A549 (cell line): Measurements from ENCODE around the gene NR3C2. TPM values are rescaled to one million over a fixed set of nuclear protein-coding genes. Genes with fewer than 3 reads are reported as not detected.

Experiments used
- ATAC-seq, 2 experiments: fragments of 200-7000 bp in 1 of 2; fragments of >200 bp in 1 of 2; cut with Nextera tagmentation in 1 of 2; cut with Tn5 transposase in 1 of 2; 3 replicates each; pipeline versions ENCODE4 v1.8.0 to v1.9.1; 2018 to 2020; ENCODE audit warnings: mild to moderate bottlenecking in 1 of 2, moderate library complexity in 1 of 2
- CTCF ChIA-PET: fragments of 300-600 bp; sonication (Branson Sonifier 250); formaldehyde crosslinking; extraction: SDS; loops from one replicate; lab custom pipeline; 2021; ENCODE audit warnings: antibody characterized with exemption, inconsistent platforms; lab: Yijun Ruan, JAX
- POLR2A ChIA-PET: fragments of 350-600 bp; formaldehyde crosslinking; extraction: SDS; loops from one replicate; lab custom pipeline; 2021; ENCODE audit warnings: antibody characterized with exemption, inconsistent platforms; lab: Yijun Ruan, JAX
- DNase-seq, 2 experiments: peaks; one replicate each; pipeline versions ENCODE4 v3.0.0 to v3.0.0-alpha.2; 2011 to 2016; ENCODE audit warnings: low read depth in 1 of 2, low spot score in 1 of 2
- FAIRE-seq: peaks from 2 replicates; lab custom pipeline; 2011; peaks lifted over from hg19 to GRCh38; lab: Jason Lieb, UNC
- H3K27ac ChIP-seq, 2 experiments: fragments of >200 bp; sonication (Bioruptor Twin); formaldehyde crosslinking; 3 replicates each; pipeline ENCODE4 v1.5.1; 2016 to 2017
- H3K4me1 ChIP-seq: fragments of >200 bp; sonication (Bioruptor Twin); formaldehyde crosslinking; 3 replicates; pipeline ENCODE4 v1.6.1; 2016
- H3K4me2 ChIP-seq: fragments of >200 bp; sonication (Bioruptor Twin); formaldehyde crosslinking; 3 replicates; pipeline ENCODE4 v1.6.1; 2016
- H3K4me3 ChIP-seq: fragments of >200 bp; sonication (Bioruptor Twin); formaldehyde crosslinking; 3 replicates; pipeline ENCODE4 v1.5.1; 2016
- H3K9me3 ChIP-seq: fragments of >200 bp; sonication (Bioruptor Twin); formaldehyde crosslinking; 3 replicates; pipeline ENCODE4 v1.6.1; 2016
- ATOH8 ChIP-seq: fragments of 250-450 bp; sonication (Bioruptor Pico); IDR thresholded peaks from 2 replicates; pipeline ENCODE4 v1.5.0; 2020; ENCODE audit warnings: low read depth, mild to moderate bottlenecking, moderate library complexity
- BHLHE40 ChIP-seq: IDR thresholded peaks from 2 replicates; pipeline ENCODE4 v1.6.1; 2012; ENCODE audit warnings: low read depth, low read length, inconsistent platforms
- CBX2 ChIP-seq: fragments of 200-600 bp; sonication (generic); IDR thresholded peaks from 2 replicates; pipeline ENCODE4 v1.6.1; 2016; ENCODE audit warnings: low read depth, mild to moderate bottlenecking, borderline replicate concordance
- CBX8 ChIP-seq: fragments of 200-600 bp; sonication (generic); IDR thresholded peaks from 2 replicates; pipeline ENCODE4 v1.6.1; 2016
- CEBPB ChIP-seq, 2 experiments: fragments of >200 bp in 1 of 2; sonication (Bioruptor Twin) in 1 of 2; formaldehyde crosslinking in 1 of 2; IDR thresholded peaks; 2 replicates each; pipeline ENCODE4 v1.6.1; 2012 to 2016
- CHD4 ChIP-seq: fragments of 200-600 bp; sonication (generic); IDR thresholded peaks from 2 replicates; pipeline ENCODE4 v1.6.1; 2016; ENCODE audit warnings: antibody characterized with exemption, mild to moderate bottlenecking, borderline replicate concordance
- EHF ChIP-seq: fragments of 250-450 bp; sonication (Bioruptor Pico); IDR thresholded peaks from 2 replicates; pipeline ENCODE4 v1.5.0; 2020; ENCODE audit warnings: mild to moderate bottlenecking
- ELK1 ChIP-seq: fragments of 150-350 bp; IDR thresholded peaks from 2 replicates; pipeline ENCODE4 v1.6.1; 2014; ENCODE audit warnings: low read depth, mild to moderate bottlenecking, low read length
- ESRRA ChIP-seq: fragments of 150-350 bp; IDR thresholded peaks from 2 replicates; pipeline ENCODE4 v1.6.1; 2014; ENCODE audit warnings: mild to moderate bottlenecking, low read length, borderline replicate concordance
- FOXS1 ChIP-seq: fragments of 250-450 bp; sonication (Bioruptor Pico); IDR thresholded peaks from 2 replicates; pipeline ENCODE4 v1.5.0; 2020; ENCODE audit warnings: mild to moderate bottlenecking, moderate library complexity
- GATA3 ChIP-seq: IDR thresholded peaks from 2 replicates; pipeline ENCODE4 v1.6.1; 2012; ENCODE audit warnings: borderline replicate concordance
- HES2 ChIP-seq: fragments of >200 bp; sonication (Bioruptor Twin); formaldehyde crosslinking; IDR thresholded peaks from 2 replicates; pipeline ENCODE4 v1.6.1; 2016
- HOXB13 ChIP-seq: fragments of 250-450 bp; sonication (Bioruptor Pico); IDR thresholded peaks from 2 replicates; pipeline ENCODE4 v1.5.0; 2020; ENCODE audit warnings: low read depth, mild to moderate bottlenecking, moderate library complexity
- HOXB5 ChIP-seq: fragments of 250-450 bp; sonication (Bioruptor Pico); IDR thresholded peaks from 2 replicates; pipeline ENCODE4 v1.5.0; 2020; ENCODE audit warnings: mild to moderate bottlenecking, moderate library complexity
- JUN ChIP-seq, 2 experiments: fragments of >200 bp; sonication (Bioruptor Twin); formaldehyde crosslinking; IDR thresholded peaks; 2 replicates in 1 of 2; 3 replicates in 1 of 2; pipeline ENCODE4 v1.6.1; 2016 to 2017
- JUNB ChIP-seq: fragments of >200 bp; sonication (Bioruptor Twin); formaldehyde crosslinking; IDR thresholded peaks from 2 replicates; pipeline ENCODE4 v1.6.1; 2016
- KDM5A ChIP-seq: fragments of 200-600 bp; sonication (generic); IDR thresholded peaks from 2 replicates; pipeline ENCODE4 v1.6.1; 2016; ENCODE audit warnings: antibody characterized with exemption, mild to moderate bottlenecking
- MAFK ChIP-seq: fragments of 450-650 bp; IDR thresholded peaks from 2 replicates; pipeline ENCODE4 v1.6.1; 2014; ENCODE audit not compliant: partially characterized antibody
- NFE2L2 ChIP-seq: fragments of 150-350 bp; conservative IDR thresholded peaks from 2 replicates; pipeline ENCODE4 v1.6.1; 2014; ENCODE audit warnings: low read length
- NR3C1 ChIP-seq: fragments of >200 bp; sonication (Bioruptor Twin); formaldehyde crosslinking; IDR thresholded peaks from 3 replicates; pipeline ENCODE4 v1.6.1; 2017
- PHF8 ChIP-seq: fragments of 200-600 bp; sonication (generic); IDR thresholded peaks from 2 replicates; pipeline ENCODE4 v1.6.1; 2016; ENCODE audit warnings: low read depth, mild to moderate bottlenecking, antibody characterized with exemption, moderate library complexity, borderline replicate concordance
- RAD21 ChIP-seq, 2 experiments: fragments of >200 bp in 1 of 2; sonication (Bioruptor Twin) in 1 of 2; formaldehyde crosslinking in 1 of 2; IDR thresholded peaks in 1 of 2; conservative IDR thresholded peaks in 1 of 2; 2 replicates in 1 of 2; 3 replicates in 1 of 2; pipeline ENCODE4 v1.6.1; 2012 to 2018; ENCODE audit warnings: inconsistent platforms in 1 of 2
- RCOR1 ChIP-seq: fragments of 150-350 bp; IDR thresholded peaks from 2 replicates; pipeline ENCODE4 v1.6.1; 2014; ENCODE audit warnings: antibody characterized with exemption, low read length, low read depth
- RFX5 ChIP-seq: fragments of 450-650 bp; IDR thresholded peaks from 2 replicates; pipeline ENCODE4 v1.7.1; 2014; ENCODE audit warnings: antibody characterized with exemption, mild to moderate bottlenecking, moderate library complexity
- RNF2 ChIP-seq: fragments of 200-600 bp; sonication (generic); IDR thresholded peaks from 2 replicates; pipeline ENCODE4 v1.6.1; 2016; ENCODE audit warnings: low read depth, mild to moderate bottlenecking, antibody characterized with exemption, moderate library complexity, borderline replicate concordance
- SREBF2 ChIP-seq: fragments of 450-650 bp; IDR thresholded peaks from 2 replicates; pipeline ENCODE4 v1.6.1; 2014; ENCODE audit warnings: mild to moderate bottlenecking, moderate library complexity
- ZFP36 ChIP-seq: fragments of 450-650 bp; IDR thresholded peaks from 2 replicates; pipeline ENCODE4 v1.6.1; 2014; ENCODE audit warnings: borderline replicate concordance; ENCODE audit not compliant: partially characterized antibody
- WGBS: methylation state at CpG from one replicate; pipeline ENCODE4 v1.1.6; 2017; ENCODE audit errors: missing lambda C conversion rate; 5-methylcytosine and 5-hydroxymethylcytosine counted together
- polyA plus RNA-seq, 4 experiments: library from polyadenylated mRNA; depleted of rRNA in 3 of 4; stranded (reverse); fragments of >200 nt; fragmentation: RNase III in 1 of 4; extraction: RNeasy Plus Mini Kit Qiagen cat#74134 plus additional on column Dnase treatment in 1 of 4; gene quantifications; 2 replicates in 3 of 4; 3 replicates in 1 of 4; pipeline ENCODE4 v1.2.3, GENCODE V29; 2011 to 2017
- TF ChIP-seq, protein P1 (sequence below): fragments of 200-600 bp; sonication (generic); IDR thresholded peaks from 2 replicates; pipeline ENCODE4 v1.6.1; 2016; ENCODE audit warnings: antibody characterized with exemption, mild to moderate bottlenecking, moderate library complexity

NR3C2 gene
- polyA plus RNA-seq, 2 of the 4 experiments (the other 2 are of a cell fraction) = 0.01 to 0.03 TPM

- no peak for TF ChIP-seq JUN (IDR thresholded peaks at IDR 0.05)
- no peak for TF ChIP-seq ELK1
- TF ChIP-seq CHD4 = no peak
- TF ChIP-seq NFE2L2 = no peak
- TF ChIP-seq EHF (CRISPR knock-in tag) = no peak
- TF ChIP-seq, protein P1, sequence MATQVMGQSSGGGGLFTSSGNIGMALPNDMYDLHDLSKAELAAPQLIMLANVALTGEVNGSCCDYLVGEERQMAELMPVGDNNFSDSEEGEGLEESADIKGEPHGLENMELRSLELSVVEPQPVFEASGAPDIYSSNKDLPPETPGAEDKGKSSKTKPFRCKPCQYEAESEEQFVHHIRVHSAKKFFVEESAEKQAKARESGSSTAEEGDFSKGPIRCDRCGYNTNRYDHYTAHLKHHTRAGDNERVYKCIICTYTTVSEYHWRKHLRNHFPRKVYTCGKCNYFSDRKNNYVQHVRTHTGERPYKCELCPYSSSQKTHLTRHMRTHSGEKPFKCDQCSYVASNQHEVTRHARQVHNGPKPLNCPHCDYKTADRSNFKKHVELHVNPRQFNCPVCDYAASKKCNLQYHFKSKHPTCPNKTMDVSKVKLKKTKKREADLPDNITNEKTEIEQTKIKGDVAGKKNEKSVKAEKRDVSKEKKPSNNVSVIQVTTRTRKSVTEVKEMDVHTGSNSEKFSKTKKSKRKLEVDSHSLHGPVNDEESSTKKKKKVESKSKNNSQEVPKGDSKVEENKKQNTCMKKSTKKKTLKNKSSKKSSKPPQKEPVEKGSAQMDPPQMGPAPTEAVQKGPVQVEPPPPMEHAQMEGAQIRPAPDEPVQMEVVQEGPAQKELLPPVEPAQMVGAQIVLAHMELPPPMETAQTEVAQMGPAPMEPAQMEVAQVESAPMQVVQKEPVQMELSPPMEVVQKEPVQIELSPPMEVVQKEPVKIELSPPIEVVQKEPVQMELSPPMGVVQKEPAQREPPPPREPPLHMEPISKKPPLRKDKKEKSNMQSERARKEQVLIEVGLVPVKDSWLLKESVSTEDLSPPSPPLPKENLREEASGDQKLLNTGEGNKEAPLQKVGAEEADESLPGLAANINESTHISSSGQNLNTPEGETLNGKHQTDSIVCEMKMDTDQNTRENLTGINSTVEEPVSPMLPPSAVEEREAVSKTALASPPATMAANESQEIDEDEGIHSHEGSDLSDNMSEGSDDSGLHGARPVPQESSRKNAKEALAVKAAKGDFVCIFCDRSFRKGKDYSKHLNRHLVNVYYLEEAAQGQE = no peak
- no peak for TF ChIP-seq CEBPB (IDR thresholded peaks at IDR 0.05)
- no peak for TF ChIP-seq BHLHE40
- TF ChIP-seq CBX2 = no peak
- TF ChIP-seq FOXS1 (CRISPR knock-in tag) = no peak
- TF ChIP-seq PHF8 = no peak
- no peak for TF ChIP-seq GATA3
- TF ChIP-seq RFX5 = no peak
- no peak for TF ChIP-seq RNF2
- TF ChIP-seq RCOR1 = no peak
- no peak for TF ChIP-seq HOXB5 (CRISPR knock-in tag)
- no peak for TF ChIP-seq SREBF2
- TF ChIP-seq MAFK = no peak
- TF ChIP-seq, all 56 proteins: peak for 0
- POLR2A ChIA-PET = no interaction called here
- H3K27ac ChIP-seq = no peak overlapping the region
- H3K4me1 ChIP-seq = no peaks in the 10 kb centered on the region
- ATAC-seq = no peak
- H3K4me3 ChIP-seq = no peak overlapping the region
- no peak for FAIRE-seq
- no peak for DNase-seq
- CTCF ChIA-PET = no interaction called here
- no peaks in the 10 kb centered on the region for H3K9me3 ChIP-seq
- H3K4me2 ChIP-seq = no peak overlapping the region
Observed at GRCh38 chr4:148366251-148366650, 76.0 kb downstream of the NR3C2 start.

- Histone ChIP-seq H3K9me3 (no peaks in the 10 kb centered on the region), H3K4me2 (no peak overlapping the region), H3K4me3 (no peak overlapping the region), H3K27ac (no peak overlapping the region), H3K4me1 (no peaks in the 10 kb centered on the region)
- TF ChIP-seq ESRRA = no peak
- TF ChIP-seq RAD21 (conservative IDR thresholded peaks at IDR 0.05 in 1 of 2, IDR thresholded peaks at IDR 0.05 in 1 of 2) = no peak
- TF ChIP-seq KDM5A = no peak
- TF ChIP-seq NR3C1 = no peak
- TF ChIP-seq ZFP36 = no peak
- TF ChIP-seq JUNB = no peak
- TF ChIP-seq HES2 = no peak
- no peak for TF ChIP-seq HOXB13 (CRISPR knock-in tag)
- TF ChIP-seq ATOH8 (CRISPR knock-in tag) = no peak
- TF ChIP-seq CBX8 = no peak
- no peak for TF ChIP-seq JUN (IDR thresholded peaks at IDR 0.05)
- no peak for TF ChIP-seq RCOR1
- ChIA-PET POLR2A (no interaction called here), CTCF (interaction anchor here (0.6 kb wide), 1 partner anchor 539 kb away, joined by 5 read pairs; no protein-coding TSS in a partner anchor)
- DNase-seq (no peak), FAIRE-seq (no peak), ATAC-seq (no peak)
- 7% methylated on average over 1 of the region's 1 CpG for whole genome bisulfite sequencing
Observed at GRCh38 chr4:148364525-148364924, 77.7 kb downstream of the NR3C2 start.
